Adipocyte (in vitro differentiated cells): Measurements from ENCODE around the gene CRYL1.

Experiments used
- DNase-seq: peaks from one replicate; pipeline ENCODE4 v3.0.0-alpha.2; 2015; ENCODE audit warnings: low read depth
- H3K27me3 ChIP-seq: replicated peaks from 2 replicates; pipeline ENCODE4 v1.7.0; 2013; ENCODE audit warnings: mild to moderate bottlenecking, low read length, moderate library complexity; ENCODE audit not compliant: control insufficient read depth, insufficient read depth
- H3K36me3 ChIP-seq: 2 replicates; pipeline ENCODE4 v1.7.0; 2013; ENCODE audit warnings: low read length, mild to moderate bottlenecking, moderate library complexity; ENCODE audit not compliant: control insufficient read depth, insufficient read depth, severe bottlenecking
- H3K4me1 ChIP-seq: 2 replicates; pipeline ENCODE4 v1.7.0; 2013; ENCODE audit warnings: mild to moderate bottlenecking, low read length, moderate library complexity; ENCODE audit not compliant: control insufficient read depth, insufficient read depth
- H3K4me3 ChIP-seq: 2 replicates; pipeline ENCODE4 v1.7.0; 2013; ENCODE audit warnings: mild to moderate bottlenecking, low read length, moderate library complexity
- H3K9ac ChIP-seq: 2 replicates; pipeline ENCODE4 v1.7.0; 2013; ENCODE audit warnings: mild to moderate bottlenecking, low read length, moderate library complexity
- H3K9me3 ChIP-seq: 2 replicates; pipeline ENCODE4 v1.7.0; 2013; ENCODE audit warnings: mild to moderate bottlenecking, low read length, moderate library complexity; ENCODE audit not compliant: control insufficient read depth

The CRYL1 gene

DNA sequence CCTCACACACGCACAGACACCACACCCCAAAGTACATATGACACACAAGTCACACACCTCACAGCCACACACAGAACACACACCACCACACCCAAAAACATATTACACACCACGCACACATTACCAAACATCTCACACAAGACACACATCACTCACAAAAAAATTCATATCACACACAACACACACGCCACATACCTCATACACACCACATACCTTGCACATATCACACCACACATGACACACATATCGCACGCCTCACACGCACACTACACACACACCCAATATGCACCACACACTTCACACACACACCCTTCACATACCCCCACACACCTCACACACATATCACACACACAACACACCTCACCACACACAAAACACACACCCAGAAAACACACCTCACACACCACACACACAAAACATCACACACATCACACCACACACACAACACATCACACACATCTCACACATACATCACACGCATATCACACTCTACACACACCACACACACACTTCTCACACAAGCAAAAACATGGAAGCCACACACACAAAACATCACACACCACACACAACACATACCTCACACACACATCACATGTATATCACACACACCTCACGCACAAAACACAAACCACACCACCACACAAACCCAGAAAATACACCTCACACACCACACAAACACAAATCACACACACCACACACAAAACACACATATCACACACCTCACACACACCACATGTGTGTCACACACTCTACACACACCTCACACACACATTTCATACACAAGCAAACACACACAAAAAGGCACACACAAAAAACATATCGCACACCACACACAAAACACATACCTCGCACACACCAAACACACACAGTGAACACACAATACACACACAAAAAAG lies 132.1 kb downstream of the CRYL1 start:
- Histone ChIP-seq H3K4me1 (no peaks in the 10 kb centered on the region), H3K36me3 (no peaks in the 10 kb centered on the region), H3K4me3 (no peak overlapping the region), H3K9ac (no peak overlapping the region), H3K27me3 (peaks cover 6% of the 10 kb centered on the region), H3K9me3 (no peaks in the 10 kb centered on the region)
- no peak for DNase-seq

DNA sequence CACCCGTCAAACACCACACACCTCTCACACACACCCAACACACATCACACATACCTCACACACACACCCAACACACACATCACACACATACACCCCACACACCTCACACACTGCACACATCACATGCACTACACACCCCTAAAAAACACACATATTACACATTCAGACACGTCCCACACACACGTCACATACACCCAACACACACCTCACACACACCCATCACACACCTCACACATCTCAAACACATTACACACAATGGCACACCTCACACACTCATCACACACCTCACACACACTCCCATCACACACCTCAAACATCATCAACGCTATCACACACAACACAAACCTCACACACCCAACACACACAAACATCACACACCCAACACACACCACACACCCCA lies 133.1 kb downstream of the CRYL1 start:
- Histone ChIP-seq H3K9me3 (no peaks in the 10 kb centered on the region), H3K9ac (no peak overlapping the region), H3K27me3 (peaks cover 6% of the 10 kb centered on the region), H3K4me3 (no peak overlapping the region), H3K36me3 (no peaks in the 10 kb centered on the region), H3K4me1 (no peaks in the 10 kb centered on the region)
- no peak for DNase-seq

DNA sequence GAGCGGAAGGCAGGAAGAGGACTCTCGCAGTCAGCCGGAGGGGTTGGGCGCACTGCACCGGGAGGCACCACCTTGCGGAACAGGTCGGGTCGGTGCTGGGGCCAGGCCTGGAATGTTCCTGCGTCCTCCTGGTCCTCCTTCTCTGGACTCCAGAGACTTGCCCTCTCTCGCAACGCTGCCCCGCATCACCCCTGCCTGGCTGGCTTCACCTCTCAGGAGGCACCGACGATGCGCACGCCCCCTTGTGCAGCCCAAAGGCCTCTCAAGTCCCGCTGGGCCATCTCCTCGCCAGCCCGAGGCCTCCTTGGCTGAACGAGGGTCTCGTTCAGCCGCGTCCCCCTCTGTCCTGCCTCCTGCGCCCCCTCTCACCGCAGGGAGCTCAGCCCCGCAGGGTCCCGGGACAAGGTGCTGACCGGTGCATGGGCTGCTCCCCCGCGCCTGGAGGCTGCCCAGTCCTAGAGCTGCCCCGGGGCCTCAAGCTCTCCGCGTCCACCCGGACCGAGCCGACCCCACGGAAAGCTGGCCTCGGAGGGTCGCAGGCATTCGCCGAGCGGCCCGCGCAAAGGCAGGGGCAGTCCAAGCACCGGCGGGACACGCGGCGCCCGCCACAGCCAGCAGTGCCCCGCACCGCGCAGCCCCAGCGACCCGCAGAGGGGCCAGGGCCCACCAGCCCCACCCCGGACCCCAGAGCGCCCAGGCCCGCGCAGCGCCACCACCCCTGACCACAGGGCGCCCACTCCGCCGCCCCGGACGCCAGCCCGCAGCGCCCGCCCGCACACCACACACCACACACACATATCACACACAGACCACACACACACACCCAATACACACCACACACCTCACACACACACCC lies 133.8 kb downstream of the CRYL1 start:
- Histone ChIP-seq H3K27me3 (peaks cover 6% of the 10 kb centered on the region), H3K4me1 (no peaks in the 10 kb centered on the region), H3K4me3 (no peak overlapping the region), H3K9me3 (no peaks in the 10 kb centered on the region), H3K9ac (no peak overlapping the region), H3K36me3 (no peaks in the 10 kb centered on the region)
- DNase-seq: no peak

DNA sequence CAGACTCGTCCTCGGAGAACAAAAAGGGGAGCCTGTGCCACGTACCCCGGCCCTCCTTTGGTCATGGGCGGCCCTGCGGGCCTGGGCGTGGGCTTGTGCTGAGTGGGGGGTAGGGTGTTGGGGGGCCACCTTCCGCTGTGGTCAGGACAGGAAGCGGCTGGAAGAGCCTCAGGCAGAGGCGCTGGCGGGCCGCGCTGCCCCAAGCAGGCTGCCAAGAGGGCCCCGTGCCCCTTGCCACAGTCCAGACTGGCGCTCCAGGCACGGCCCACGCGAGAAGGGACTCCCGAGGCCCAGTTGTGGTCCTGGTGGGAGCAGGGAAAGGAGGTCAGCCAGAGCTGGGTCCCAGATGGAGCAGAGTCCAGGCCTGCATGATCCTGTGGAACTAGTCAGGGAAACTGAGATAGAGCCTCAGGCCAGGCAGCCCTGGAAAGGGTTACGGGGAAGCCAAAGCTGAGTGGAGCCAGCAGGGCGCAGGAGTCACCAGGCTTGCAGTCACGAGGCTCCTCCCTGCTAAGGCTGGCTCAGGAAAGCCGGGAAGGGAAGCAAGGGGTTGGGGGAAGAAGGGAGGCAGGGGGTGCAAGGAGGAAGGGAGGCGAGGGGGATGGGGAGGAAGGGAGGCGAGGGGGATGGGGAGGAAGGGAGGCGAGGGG lies 135.0 kb downstream of the CRYL1 start:
- Histone ChIP-seq H3K9me3 (no peaks in the 10 kb centered on the region), H3K4me3 (no peak overlapping the region), H3K4me1 (no peaks in the 10 kb centered on the region), H3K9ac (no peak overlapping the region), H3K27me3 (peaks cover 6% of the 10 kb centered on the region), H3K36me3 (no peaks in the 10 kb centered on the region)
- no peak for DNase-seq

DNA sequence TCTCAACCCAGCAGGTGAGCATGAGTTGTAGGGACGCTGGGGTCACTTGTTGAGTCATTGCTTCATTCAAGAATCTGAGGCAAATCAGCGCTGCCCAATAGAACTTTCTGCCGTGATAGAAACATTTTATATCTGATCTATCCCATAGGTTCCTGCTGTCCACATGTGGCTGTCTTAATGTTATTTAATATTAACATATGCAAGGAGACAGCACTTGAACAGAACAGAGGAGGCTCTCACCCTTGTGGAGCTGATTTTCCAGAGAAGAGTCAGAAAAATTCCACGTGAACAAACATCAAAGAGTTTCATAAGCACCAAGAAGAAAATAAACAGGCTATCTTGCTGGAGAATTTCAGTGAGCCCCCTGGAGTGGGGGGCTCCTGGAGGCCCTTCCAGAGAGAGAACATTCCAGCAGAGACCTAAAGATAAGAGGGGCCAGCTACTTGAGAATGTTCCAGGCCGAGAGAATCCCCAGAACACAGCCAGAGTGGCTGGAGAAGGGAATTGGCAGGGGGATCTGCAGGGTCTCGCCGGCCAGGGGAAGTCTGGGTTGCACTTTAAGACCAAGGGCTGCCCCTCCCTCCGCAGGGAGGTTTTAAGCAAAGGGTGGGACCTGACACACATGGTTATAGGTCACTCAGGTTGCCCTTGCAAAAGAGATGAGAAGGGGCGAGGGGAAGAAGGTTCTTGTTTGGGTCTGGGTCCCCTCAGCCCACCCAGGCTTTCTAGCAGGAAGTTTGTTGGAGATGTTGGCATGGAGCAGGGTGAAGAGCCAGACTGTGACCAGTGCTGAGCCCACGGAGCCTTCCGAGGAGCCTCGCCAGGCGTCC lies 135.7 kb downstream of the CRYL1 start:
- H3K27me3 ChIP-seq: peaks cover under 1% of the 10 kb centered on the region
- DNase-seq: no peak
- no peaks in the 10 kb centered on the region for H3K36me3 ChIP-seq
- no peak overlapping the region for H3K4me3 ChIP-seq
- no peak overlapping the region for H3K9ac ChIP-seq
- H3K9me3 ChIP-seq: no peaks in the 10 kb centered on the region
- no peaks in the 10 kb centered on the region for H3K4me1 ChIP-seq

DNA sequence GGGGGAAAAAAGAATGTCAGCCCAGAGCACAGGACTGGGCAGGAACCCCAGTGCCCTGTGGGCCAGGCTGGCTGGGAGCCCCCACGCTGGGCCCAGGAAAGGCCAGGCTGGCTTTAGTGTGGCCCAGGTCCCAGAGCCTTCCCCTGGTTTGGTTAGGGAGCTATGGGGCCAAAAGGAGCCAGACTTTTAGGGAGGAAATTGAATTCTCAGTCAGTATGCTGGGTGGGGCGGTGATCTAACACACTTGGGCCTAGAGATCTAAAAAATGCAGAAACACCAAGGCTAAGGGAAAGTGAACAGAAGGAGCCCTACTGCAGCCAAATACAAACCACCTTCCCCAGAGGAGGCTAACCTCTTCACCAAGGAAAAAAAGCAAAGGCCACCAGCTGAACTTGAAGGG lies 137.5 kb downstream of the CRYL1 start:
- H3K36me3 ChIP-seq: no peaks in the 10 kb centered on the region
- no peaks in the 10 kb centered on the region for H3K4me1 ChIP-seq
- no peak for DNase-seq
- H3K4me3 ChIP-seq: no peak overlapping the region
- H3K9me3 ChIP-seq: no peaks in the 10 kb centered on the region
- H3K27me3 ChIP-seq: no peaks in the 10 kb centered on the region
- H3K9ac ChIP-seq: no peak overlapping the region

DNA sequence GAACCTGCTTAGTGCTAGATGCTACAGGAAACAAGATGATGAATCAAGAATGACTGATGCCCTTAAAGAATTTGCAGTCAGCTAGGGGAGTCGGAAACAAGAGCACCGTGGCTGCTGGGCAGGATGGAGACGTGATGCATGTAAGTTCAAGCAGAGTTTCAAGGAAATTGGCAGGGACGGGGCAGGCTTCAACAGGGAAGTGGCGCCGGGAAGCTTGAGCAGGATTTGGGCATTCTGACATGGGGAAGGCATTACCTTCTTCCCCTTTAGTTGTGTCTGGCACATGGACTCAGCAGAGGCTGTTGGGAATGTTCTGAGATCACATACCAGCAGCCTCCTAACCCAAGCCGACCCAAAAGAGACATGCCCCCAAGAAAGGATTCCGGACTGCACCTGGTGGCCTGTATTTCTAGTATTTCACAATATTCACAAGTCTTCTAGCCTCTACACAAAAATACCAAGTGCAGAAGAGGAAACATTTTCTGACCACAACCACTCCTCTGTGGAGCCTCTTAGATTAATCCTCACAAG lies 138.2 kb downstream of the CRYL1 start:
- no peaks in the 10 kb centered on the region for H3K27me3 ChIP-seq
- H3K36me3 ChIP-seq: no peaks in the 10 kb centered on the region
- no peaks in the 10 kb centered on the region for H3K4me1 ChIP-seq
- H3K9me3 ChIP-seq: no peaks in the 10 kb centered on the region
- H3K4me3 ChIP-seq: no peak overlapping the region
- H3K9ac ChIP-seq: no peak overlapping the region
- no peak for DNase-seq

DNA sequence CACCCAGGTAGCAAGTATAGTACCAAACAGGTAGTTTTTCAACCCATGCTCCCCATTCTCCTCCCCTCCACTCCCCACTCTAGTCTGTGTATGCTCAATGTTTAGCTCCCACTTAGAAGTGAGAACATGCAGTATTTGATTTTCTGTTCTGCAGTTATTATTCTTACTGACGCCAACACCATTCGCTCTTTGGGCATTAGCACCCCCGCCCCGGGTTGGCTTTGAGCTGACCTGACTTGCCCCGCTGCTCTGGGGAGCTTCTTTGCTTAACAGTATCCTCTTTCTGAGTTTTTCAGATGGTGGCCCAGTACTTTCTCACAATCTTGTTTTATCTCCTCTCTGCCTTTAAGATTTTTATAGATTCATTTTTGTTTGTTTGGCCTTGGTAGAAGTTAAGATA lies 138.7 kb downstream of the CRYL1 start:
- H3K9ac ChIP-seq: no peak overlapping the region
- no peaks in the 10 kb centered on the region for H3K36me3 ChIP-seq
- H3K9me3 ChIP-seq: no peaks in the 10 kb centered on the region
- no peak overlapping the region for H3K4me3 ChIP-seq
- H3K27me3 ChIP-seq: no peaks in the 10 kb centered on the region
- no peak for DNase-seq
- no peaks in the 10 kb centered on the region for H3K4me1 ChIP-seq

DNA sequence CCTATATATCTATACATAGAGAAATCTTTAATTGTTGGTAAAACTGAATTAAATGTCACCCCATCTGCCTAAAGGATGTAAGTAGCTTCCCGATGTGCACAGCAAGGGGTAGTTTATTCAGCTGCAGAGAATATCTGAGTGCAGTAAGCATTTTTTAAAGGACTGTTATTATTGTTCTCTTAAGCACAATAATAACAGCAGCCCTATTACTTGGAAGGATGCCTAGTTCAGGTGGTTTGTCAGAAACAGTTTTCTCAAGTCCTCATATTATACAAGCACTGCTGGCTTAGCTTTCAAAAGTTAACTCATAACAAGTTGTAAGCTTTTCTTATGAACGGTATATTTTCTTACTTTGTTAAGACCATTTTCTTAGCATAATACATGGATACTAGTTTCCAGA lies 142.6 kb downstream of the CRYL1 start:
- Histone ChIP-seq H3K9ac (no peak overlapping the region), H3K36me3 (no peaks in the 10 kb centered on the region), H3K4me3 (no peak overlapping the region), H3K9me3 (no peaks in the 10 kb centered on the region), H3K27me3 (no peaks in the 10 kb centered on the region), H3K4me1 (no peaks in the 10 kb centered on the region)
- DNase-seq: no peak

DNA sequence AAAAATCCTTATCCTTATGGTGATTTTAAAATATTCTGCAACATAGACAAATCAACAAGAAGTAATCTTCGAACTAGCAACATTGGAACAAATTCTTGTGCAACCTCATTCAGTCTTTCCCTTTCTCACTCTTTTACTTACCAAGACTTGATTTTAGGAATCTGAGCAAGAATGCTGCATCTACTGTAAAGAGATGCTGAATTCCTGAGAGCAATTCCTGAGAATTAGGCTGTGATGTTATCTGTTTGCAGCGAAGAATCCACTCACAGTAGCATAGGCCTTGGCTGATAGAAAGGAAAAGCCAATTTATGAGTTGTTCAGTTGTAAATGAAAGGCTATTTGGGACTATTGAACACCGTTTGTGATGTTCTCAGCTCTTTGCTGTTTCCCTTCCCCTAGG lies 144.3 kb downstream of the CRYL1 start:
- H3K4me3 ChIP-seq: no peak overlapping the region

More for the DNA sequence above, 144.3 kb downstream of the CRYL1 start:
- no peaks in the 10 kb centered on the region for H3K9me3 ChIP-seq
- no peak for DNase-seq
- no peaks in the 10 kb centered on the region for H3K36me3 ChIP-seq
- no peak overlapping the region for H3K9ac ChIP-seq
- H3K4me1 ChIP-seq: no peaks in the 10 kb centered on the region
- no peaks in the 10 kb centered on the region for H3K27me3 ChIP-seq
